ENCODE data around the gene APOE.
"Not testable (repeated sequence)": the region's sequence is repeated elsewhere in the genome, so short reads cannot be mapped to it uniquely, and the experiment has no call there.

GRCh38 chr19:44888335-44888734 is 17.3 kb upstream of the APOE start:
- TF ChIP-seq CTCF, EP300 (IDR thresholded peaks at IDR 0.05): not testable (repeated sequence)

Measured in gastroesophageal sphincter (tissue), 3 donors.